HepG2 (cell line): Measurements from ENCODE around the gene PPP2R5B. TPM values are rescaled to one million over a fixed set of nuclear protein-coding genes. Genes with fewer than 3 reads are reported as not detected.

Experiments
- ATAC-seq: fragments of 200-7000 bp; cut with Tn5 transposase; 3 replicates; pipeline ENCODE4 v1.9.1; 2020; ENCODE audit warnings: mild to moderate bottlenecking, moderate library complexity
- BruUV-seq: library from RNA; stranded (reverse); fragments of 400-500 nt; replicated peaks from 2 replicates; lab custom pipeline; 2021; lab: Mats Ljungman, UMichigan
- CTCF ChIA-PET: fragments of 300-600 bp; formaldehyde crosslinking; extraction: SDS; loops from one replicate; lab custom pipeline; 2021; ENCODE audit warnings: low total read pairs, inconsistent platforms, low intra/inter-chr PET ratio; lab: Yijun Ruan, JAX
- POLR2A ChIA-PET: fragments of 350-600 bp; sonication (Branson Sonifier 250); formaldehyde crosslinking; loops from one replicate; lab custom pipeline; 2020; ENCODE audit warnings: antibody characterized with exemption, inconsistent platforms; lab: Yijun Ruan, JAX
- DNase-seq: peaks from one replicate; pipeline ENCODE4 v3.0.0-alpha.2; 2015; ENCODE audit warnings: low spot score
- FAIRE-seq: peaks from 3 replicates; lab custom pipeline; 2011; peaks lifted over from hg19 to GRCh38; lab: Jason Lieb, UNC
- H2AFZ ChIP-seq: one replicate; pipeline ENCODE4 v1.6.1; 2011; ENCODE audit warnings: low read length, inconsistent platforms
- H3K27ac ChIP-seq: fragments of 300-600 bp; 3 replicates; pipeline ENCODE4 v1.8.0; 2011; ENCODE audit warnings: mixed run types, mild to moderate bottlenecking, mixed read lengths, low read length, inconsistent platforms; ENCODE audit not compliant: insufficient read depth; ENCODE audit errors: extremely low read length
- H3K27me3 ChIP-seq, 2 experiments: fragments of 200-600 bp in 1 of 2; 2 replicates in 1 of 2; 3 replicates in 1 of 2; pipeline versions ENCODE4 v1.6.0 to v1.8.0; 2011; ENCODE audit warnings: low read length in 2 of 2, mild to moderate bottlenecking in 2 of 2, moderate library complexity in 2 of 2, inconsistent platforms in 1 of 2; ENCODE audit not compliant: insufficient read depth in 2 of 2, control insufficient read depth in 1 of 2
- H3K36me3 ChIP-seq, 2 experiments: fragments of 200-600 bp in 1 of 2; replicated peaks in 1 of 2; 2 replicates in 1 of 2; 3 replicates in 1 of 2; pipeline versions ENCODE4 v1.5.1 to v1.8.0; 2011; ENCODE audit warnings: low read length in 2 of 2, inconsistent platforms in 1 of 2; ENCODE audit not compliant: insufficient read depth in 2 of 2, control insufficient read depth in 1 of 2
- H3K4me1 ChIP-seq: 2 replicates; pipeline ENCODE4 v1.5.1; 2012; ENCODE audit warnings: low read length, inconsistent platforms; ENCODE audit not compliant: insufficient read depth
- H3K4me2 ChIP-seq: 2 replicates; pipeline ENCODE4 v1.6.0; 2011; ENCODE audit warnings: low read depth, low read length, inconsistent platforms
- H3K4me3 ChIP-seq, 3 experiments: fragments of 200-600 bp in 1 of 3; sonication (generic), shearing (Covaris generic) in 1 of 3; replicated peaks in 1 of 3; 2 replicates each; pipeline ENCODE4 v1.5.1; 2011 to 2016; ENCODE audit warnings: low read length in 3 of 3, inconsistent platforms in 2 of 3, low read depth in 2 of 3, mild to moderate bottlenecking in 2 of 3, control low read depth in 1 of 3, mixed read lengths in 1 of 3; ENCODE audit not compliant: insufficient read depth in 1 of 3
- H3K79me2 ChIP-seq: one replicate; pipeline ENCODE4 v1.6.1; 2011; ENCODE audit warnings: low read length, inconsistent platforms; ENCODE audit not compliant: insufficient read depth
- H3K9ac ChIP-seq: 2 replicates; pipeline ENCODE4 v1.6.0; 2011; ENCODE audit warnings: mild to moderate bottlenecking, low read depth, low read length, inconsistent platforms; ENCODE audit not compliant: insufficient read depth
- H3K9me3 ChIP-seq: 2 replicates; pipeline ENCODE4 v1.5.1; 2012; ENCODE audit warnings: mild to moderate bottlenecking, low read length
- H4K20me1 ChIP-seq: 2 replicates; pipeline ENCODE4 v1.6.0; 2011; ENCODE audit warnings: inconsistent platforms, mild to moderate bottlenecking, low read length, moderate library complexity; ENCODE audit not compliant: insufficient read depth
- CAMTA2 ChIP-seq: sonication (generic); formaldehyde crosslinking; IDR thresholded peaks from 2 replicates; pipeline ENCODE4 v1.4.0; 2020; ENCODE audit warnings: mild to moderate bottlenecking, missing genetic modification reagents, borderline replicate concordance
- ESRRA ChIP-seq: sonication (generic); formaldehyde crosslinking; IDR thresholded peaks from 2 replicates; pipeline ENCODE4 v1.5.1; 2020; ENCODE audit warnings: mild to moderate bottlenecking, low read depth, missing genetic modification reagents
- HOXA7 ChIP-seq: sonication (generic); formaldehyde crosslinking; IDR thresholded peaks from 2 replicates; pipeline ENCODE4 v1.8.1; 2022; ENCODE audit warnings: mild to moderate bottlenecking, missing genetic modification reagents, moderate library complexity
- KLF13 ChIP-seq: sonication (generic); formaldehyde crosslinking; IDR thresholded peaks from 2 replicates; pipeline ENCODE4 v1.4.0; 2020; ENCODE audit warnings: mild to moderate bottlenecking, missing genetic modification reagents
- MIER3 ChIP-seq: IDR thresholded peaks from 2 replicates; pipeline ENCODE4 v1.6.1; 2016; ENCODE audit warnings: missing compliant biosample characterization, borderline replicate concordance
- PHF5A ChIP-seq: IDR thresholded peaks from one replicate; pipeline ENCODE4 v1.6.1; 2018; ENCODE audit warnings: low read depth, missing genetic modification reagents; ENCODE audit not compliant: unreplicated experiment
- SAP130 ChIP-seq: IDR thresholded peaks from 2 replicates; pipeline ENCODE4 v1.6.1; 2016; ENCODE audit warnings: low read depth
- SYNCRIP ChIP-seq: fragments of 200-400 bp; formaldehyde crosslinking; IDR thresholded peaks from 2 replicates; pipeline ENCODE4 v1.6.1; 2018; ENCODE audit warnings: mild to moderate bottlenecking, low read depth, low read length; ENCODE audit not compliant: insufficient read depth
- TAF15 ChIP-seq: fragments of 200-400 bp; formaldehyde crosslinking; IDR thresholded peaks from one replicate; pipeline ENCODE4 v1.6.1; 2018; ENCODE audit warnings: mild to moderate bottlenecking, low read depth, low read length; ENCODE audit not compliant: poor library complexity, severe bottlenecking
- TBL1XR1 ChIP-seq: fragments of 150-350 bp; IDR thresholded peaks from 2 replicates; pipeline ENCODE4 v1.6.1; 2014; ENCODE audit warnings: borderline replicate concordance, low read length; ENCODE audit not compliant: partially characterized antibody
- TMF1 ChIP-seq: sonication (generic); formaldehyde crosslinking; IDR thresholded peaks from 2 replicates; pipeline ENCODE4 v1.8.1; 2022; ENCODE audit warnings: low read depth, missing genetic modification reagents
- TOE1 ChIP-seq: sonication (generic); formaldehyde crosslinking; IDR thresholded peaks from 2 replicates; pipeline ENCODE4 v1.4.0; 2020; ENCODE audit warnings: mild to moderate bottlenecking, missing genetic modification reagents
- ZMYM4 ChIP-seq: sonication (generic); formaldehyde crosslinking; IDR thresholded peaks from 2 replicates; pipeline ENCODE4 v1.8.1; 2023; ENCODE audit warnings: mild to moderate bottlenecking, missing genetic modification reagents
- ZNF121 ChIP-seq: sonication (generic); formaldehyde crosslinking; IDR thresholded peaks from 2 replicates; pipeline ENCODE4 v1.5.0; 2020; ENCODE audit warnings: mild to moderate bottlenecking, missing genetic modification reagents
- ZNF205 ChIP-seq: IDR thresholded peaks from 2 replicates; pipeline ENCODE4 v1.6.1; 2018; ENCODE audit warnings: missing biosample characterization, missing genetic modification reagents
- ZNF234 ChIP-seq: sonication (generic); formaldehyde crosslinking; conservative IDR thresholded peaks from 2 replicates; pipeline ENCODE4 v1.5.1; 2020; ENCODE audit warnings: mild to moderate bottlenecking, missing genetic modification reagents
- ZNF329 ChIP-seq: sonication (generic); formaldehyde crosslinking; IDR thresholded peaks from 2 replicates; pipeline ENCODE4 v1.9.0; 2021; ENCODE audit warnings: low read depth, mild to moderate bottlenecking, missing genetic modification reagents
- ZNF564 ChIP-seq: sonication (generic); formaldehyde crosslinking; IDR thresholded peaks from 2 replicates; pipeline ENCODE4 v1.8.1; 2023; ENCODE audit warnings: mild to moderate bottlenecking, missing genetic modification reagents
- ZNF672 ChIP-seq: sonication (generic); formaldehyde crosslinking; IDR thresholded peaks from 2 replicates; pipeline ENCODE4 v1.8.1; 2022; ENCODE audit warnings: missing genetic modification reagents
- ZNF724P ChIP-seq: sonication (generic); formaldehyde crosslinking; IDR thresholded peaks from 2 replicates; pipeline ENCODE4 v1.8.0; 2022; ENCODE audit warnings: missing genetic modification reagents, borderline replicate concordance
- ZNF777 ChIP-seq: sonication (generic); formaldehyde crosslinking; IDR thresholded peaks from 2 replicates; pipeline ENCODE4 v1.4.0; 2020; ENCODE audit warnings: missing genetic modification reagents
- ZNF878 ChIP-seq: sonication (generic); formaldehyde crosslinking; IDR thresholded peaks from 2 replicates; pipeline ENCODE4 v1.8.1; 2023; ENCODE audit warnings: mild to moderate bottlenecking, missing genetic modification reagents, moderate library complexity
- WGBS: methylation state at CpG from one replicate; pipeline ENCODE4 v1.1.6; 2017; ENCODE audit warnings: low lambda C conversion rate; 5-methylcytosine and 5-hydroxymethylcytosine counted together
- in situ Hi-C: cut with HindIII; loops from 2 replicates; pipeline ENCODE4 v1.10.0; 2017; ENCODE audit warnings: low pct_unique_long_range_greater_than_20kb; ENCODE audit not compliant: extremely low pct_ligation_motif_present
- intact Hi-C: fragments of 100-400 bp; cut with micrococcal nuclease; formaldehyde crosslinking; loops from one replicate; pipeline ENCODE4 v1.10.0; 2022; ENCODE audit not compliant: unreplicated experiment
- polyA plus RNA-seq, 8 experiments: library from polyadenylated mRNA; depleted of rRNA in 3 of 8; stranded (reverse) in 7 of 8; unstranded in 1 of 8; fragments of >200 nt; fragmentation: Illumina TruSeq in 4 of 8; extraction: Trizol in 4 of 8; gene quantifications; 2 replicates each; pipeline versions ENCODE4 v1.2.1 to v1.2.3, GENCODE V29; 2011 to 2016; ENCODE audit warnings: low read depth in 4 of 8, missing spikeins in 1 of 8, mixed read lengths in 1 of 8; ENCODE audit not compliant: insufficient read depth in 1 of 8
- total RNA-seq, 5 experiments: library from RNA; depleted of rRNA; stranded (reverse); fragments of >200 nt; fragmentation: Illumina TruSeq; extraction: Trizol; gene quantifications; 2 replicates each; pipeline ENCODE4 v1.2.3, GENCODE V29; 2016; ENCODE audit warnings: low read depth in 1 of 5
- TF ChIP-seq, protein P1 (sequence below): IDR thresholded peaks from 2 replicates; pipeline ENCODE4 v1.6.1; 2016; ENCODE audit warnings: mild to moderate bottlenecking, missing biosample characterization, missing genetic modification reagents
- TF ChIP-seq, protein P2 (sequence below): sonication (generic); formaldehyde crosslinking; IDR thresholded peaks from 2 replicates; pipeline ENCODE4 v1.5.0; 2020; ENCODE audit warnings: mild to moderate bottlenecking, missing genetic modification reagents

PPP2R5B gene
- total and polyA plus RNA-seq, 2 of the 13 experiments (the other 11 are each of a cell fraction or from before 2014, with no cell fraction given), result 2.3 to 8.3 TPM

DNA sequence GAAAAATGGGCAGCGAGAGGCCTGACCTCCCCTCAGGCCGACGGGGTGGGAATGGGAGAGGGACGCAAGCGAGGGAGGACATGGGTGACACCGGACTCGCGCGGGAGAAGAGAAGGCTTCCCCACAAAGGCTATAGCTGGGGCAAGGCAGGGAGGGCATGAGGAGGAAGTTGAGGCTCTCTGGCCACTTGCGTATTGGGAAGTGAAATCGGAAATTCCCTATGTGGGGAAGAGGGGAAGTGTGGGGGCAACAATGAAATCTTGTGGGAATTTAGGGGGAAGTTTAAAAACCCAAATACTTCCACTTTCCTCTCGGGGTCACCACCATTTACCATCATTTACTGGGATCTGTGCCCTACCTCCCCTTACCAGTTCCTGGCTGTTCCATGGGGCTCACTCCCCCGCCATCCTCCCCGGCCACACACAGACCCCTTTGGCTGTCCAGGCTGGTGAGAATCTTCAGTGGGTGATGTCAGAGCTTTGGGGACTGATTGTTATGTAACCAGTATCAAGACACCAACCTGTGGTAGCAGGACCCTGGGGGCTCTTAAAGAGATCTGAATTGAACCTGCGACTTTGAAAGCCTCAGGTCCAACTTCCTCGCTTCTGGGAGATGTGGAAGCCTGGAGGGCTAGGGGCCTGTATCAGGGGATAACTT lies 45.1 kb upstream of the PPP2R5B start:
- 18% methylated on average over 16 of the region's 16 CpGs for WGBS
- ChIA-PET POLR2A (interaction anchor here (1.0 to 10.4 kb wide), 5 partner anchors 9 to 120 kb away, joined by 3 to 132 read pairs (median 22); no protein-coding TSS in a partner anchor), CTCF (interaction anchor here (1.3 to 1.7 kb wide), 2 partner anchors 15 to 32 kb away, joined by 3 to 6 read pairs; no protein-coding TSS in a partner anchor)
- no peaks in the 10 kb centered on the region; a peak in 1 of 5 replicates for H3K27me3 ChIP-seq
- no peak for FAIRE-seq
- intact Hi-C loops, result no loop called here
- peak overlapping the region; percentile 82 for H3K9ac ChIP-seq
- no peaks in the 10 kb centered on the region for H4K20me1 ChIP-seq
- no peak for DNase-seq
- peaks cover 0 to 2% of the 10 kb centered on the region in 2 experiments; a peak in 1 of 5 replicates for H3K36me3 ChIP-seq
- no peak for ATAC-seq
- no peak overlapping the region for H2AFZ ChIP-seq
- peaks cover 35% of the 10 kb centered on the region for H3K79me2 ChIP-seq
- in situ Hi-C loops, result no loop called here
- peak overlapping the region; percentile 71 to 83 (median 83) for H3K4me3 ChIP-seq
- H3K9me3 ChIP-seq, result no peaks in the 10 kb centered on the region
- peaks cover 62% of the 10 kb centered on the region for H3K4me1 ChIP-seq
- H3K4me2 ChIP-seq, result peak overlapping the region; percentile 90
- H3K27ac ChIP-seq, result peak overlapping the region; percentile 62
- TSS peak; percentile 90 for BruUV-seq
- TF ChIP-seq KLF13 (CRISPR knock-in tag), result no peak
- TF ChIP-seq MIER3, result no peak
- TF ChIP-seq ESRRA (CRISPR knock-in tag), result 0 out of 2 replicates have a peak, but pooled peaks have one; percentile 13
- 0 out of 2 replicates have a peak, but pooled peaks have one; percentile 28 for TF ChIP-seq ZNF672
- TF ChIP-seq TMF1 (CRISPR knock-in tag), result 0 out of 2 replicates have a peak, but pooled peaks have one; percentile 22
- TF ChIP-seq CAMTA2, result no peak
- TF ChIP-seq SYNCRIP, result no peak
- TF ChIP-seq, protein P1, sequence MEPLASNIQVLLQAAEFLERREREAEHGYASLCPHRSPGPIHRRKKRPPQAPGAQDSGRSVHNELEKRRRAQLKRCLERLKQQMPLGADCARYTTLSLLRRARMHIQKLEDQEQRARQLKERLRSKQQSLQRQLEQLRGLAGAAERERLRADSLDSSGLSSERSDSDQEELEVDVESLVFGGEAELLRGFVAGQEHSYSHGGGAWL (CRISPR knock-in tag), result no peak
- no peak for TF ChIP-seq ZNF878 (CRISPR knock-in tag)
- TF ChIP-seq ZNF205 (CRISPR knock-in tag), result no peak
- TF ChIP-seq HOXA7 (CRISPR knock-in tag), result no peak
- TF ChIP-seq ZNF564 (CRISPR knock-in tag), result no peak
- no peak for TF ChIP-seq SAP130 (CRISPR knock-in tag)
- no peak for TF ChIP-seq TOE1 (CRISPR knock-in tag)
- TF ChIP-seq ZNF777 (CRISPR knock-in tag), result no peak
- TF ChIP-seq ZNF234 (CRISPR knock-in tag), result 0 out of 2 replicates have a peak, but pooled peaks have one; percentile 11
- TF ChIP-seq ZNF329 (CRISPR knock-in tag), result no peak; the same call in 1 of the 2 replicates
- TF ChIP-seq ZNF724P (CRISPR knock-in tag), result 0 out of 2 replicates have a peak, but pooled peaks have one; percentile 15
- no peak for TF ChIP-seq TAF15
- TF ChIP-seq, protein P2, sequence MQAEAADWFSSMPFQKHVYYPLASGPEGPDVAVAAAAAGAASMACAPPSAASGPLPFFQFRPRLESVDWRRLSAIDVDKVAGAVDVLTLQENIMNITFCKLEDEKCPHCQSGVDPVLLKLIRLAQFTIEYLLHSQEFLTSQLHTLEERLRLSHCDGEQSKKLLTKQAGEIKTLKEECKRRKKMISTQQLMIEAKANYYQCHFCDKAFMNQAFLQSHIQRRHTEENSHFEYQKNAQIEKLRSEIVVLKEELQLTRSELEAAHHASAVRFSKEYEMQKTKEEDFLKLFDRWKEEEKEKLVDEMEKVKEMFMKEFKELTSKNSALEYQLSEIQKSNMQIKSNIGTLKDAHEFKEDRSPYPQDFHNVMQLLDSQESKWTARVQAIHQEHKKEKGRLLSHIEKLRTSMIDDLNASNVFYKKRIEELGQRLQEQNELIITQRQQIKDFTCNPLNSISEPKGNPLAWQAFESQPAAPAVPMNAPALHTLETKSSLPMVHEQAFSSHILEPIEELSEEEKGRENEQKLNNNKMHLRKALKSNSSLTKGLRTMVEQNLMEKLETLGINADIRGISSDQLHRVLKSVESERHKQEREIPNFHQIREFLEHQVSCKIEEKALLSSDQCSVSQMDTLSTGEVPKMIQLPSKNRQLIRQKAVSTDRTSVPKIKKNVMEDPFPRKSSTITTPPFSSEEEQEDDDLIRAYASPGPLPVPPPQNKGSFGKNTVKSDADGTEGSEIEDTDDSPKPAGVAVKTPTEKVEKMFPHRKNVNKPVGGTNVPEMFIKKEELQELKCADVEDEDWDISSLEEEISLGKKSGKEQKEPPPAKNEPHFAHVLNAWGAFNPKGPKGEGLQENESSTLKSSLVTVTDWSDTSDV (CRISPR knock-in tag), result no peak
- TF ChIP-seq PHF5A, result no peak
- no peak for TF ChIP-seq ZMYM4 (CRISPR knock-in tag)
- TF ChIP-seq TBL1XR1, result no peak
- no peak for TF ChIP-seq ZNF121
